GM12891 (cell line): ENCODE results near the gene ADCY2.

Experiments used
- DNase-seq: peaks from one replicate; pipeline ENCODE4 v3.0.0; 2011; ENCODE audit warnings: low spot score; ENCODE audit not compliant: insufficient read length
- FAIRE-seq: peaks from 2 replicates; lab custom pipeline; 2011; peaks lifted over from hg19 to GRCh38; lab: Jason Lieb, UNC
- PAX5 ChIP-seq: IDR thresholded peaks from 2 replicates; pipeline ENCODE4 v1.6.1; 2011; ENCODE audit warnings: low read length, moderate library complexity, mild to moderate bottlenecking; ENCODE audit not compliant: insufficient read depth, severe bottlenecking
- POLR2A ChIP-seq: IDR thresholded peaks from 2 replicates; pipeline ENCODE4 v1.6.1; 2011; ENCODE audit warnings: low read depth, low read length, control low read depth
- POLR2AphosphoS5 ChIP-seq: IDR thresholded peaks from 2 replicates; pipeline ENCODE4 v1.6.1; 2011; ENCODE audit warnings: low read depth, low read length, control low read depth
- POU2F2 ChIP-seq: IDR thresholded peaks from 2 replicates; pipeline ENCODE4 v1.6.1; 2011; ENCODE audit warnings: low read depth, mild to moderate bottlenecking, control low read depth, low read length, moderate library complexity
- SPI1 ChIP-seq: IDR thresholded peaks from 2 replicates; pipeline ENCODE4 v1.6.1; 2011; ENCODE audit warnings: low read depth, low read length, control low read depth
- TAF1 ChIP-seq: IDR thresholded peaks from 2 replicates; pipeline ENCODE4 v1.6.1; 2011; ENCODE audit warnings: low read depth, low read length, control low read depth

Gene ADCY2

GRCh38 chr5:7813576-7813975 lies 417.6 kb downstream of the ADCY2 start:
- TF ChIP-seq TAF1, result no peak
- DNase-seq (no peak), FAIRE-seq (no peak)

- DNase-seq (no peak), FAIRE-seq (no peak)
- no peak for TF ChIP-seq POLR2A
Observed at GRCh38 chr5:7814816-7815215, 418.9 kb downstream of the ADCY2 start.

- no peak for TF ChIP-seq TAF1
- TF ChIP-seq POU2F2, result no peak
- no peak for TF ChIP-seq PAX5
- TF ChIP-seq SPI1, result no peak
- TF ChIP-seq POLR2A, result no peak
- no peak for TF ChIP-seq POLR2AphosphoS5
- peak; percentile 20 for FAIRE-seq
Observed at GRCh38 chr5:7815892-7816534, 420.1 kb downstream of the ADCY2 start.

GRCh38 chr5:7816535-7816901 lies 420.6 kb downstream of the ADCY2 start:
- no peak for FAIRE-seq
- TF ChIP-seq SPI1, result no peak
- TF ChIP-seq POU2F2, result no peak
- no peak for TF ChIP-seq TAF1
- no peak for TF ChIP-seq POLR2AphosphoS5
- no peak for TF ChIP-seq POLR2A
- TF ChIP-seq PAX5, result no peak

More at GRCh38 chr5:7815892-7816534, 420.1 kb downstream of the ADCY2 start:
- DNase-seq, result peak; percentile 65

GRCh38 chr5:7822449-7822848 lies 426.5 kb downstream of the ADCY2 start:
- TF ChIP-seq SPI1, result no peak
- no peak for TF ChIP-seq POLR2AphosphoS5
- no peak for TF ChIP-seq TAF1
- no peak for TF ChIP-seq POU2F2
- TF ChIP-seq PAX5, result no peak
- FAIRE-seq (no peak), DNase-seq (no peak)

More at GRCh38 chr5:7816535-7816901, 420.6 kb downstream of the ADCY2 start:
- no peak for DNase-seq

GRCh38 chr5:7823594-7823993 lies 427.7 kb downstream of the ADCY2 start:
- DNase-seq (no peak), FAIRE-seq (no peak)
- TF ChIP-seq SPI1, result no peak
- TF ChIP-seq POU2F2, result no peak
- TF ChIP-seq POLR2AphosphoS5, result no peak
- TF ChIP-seq PAX5, result no peak
- no peak for TF ChIP-seq POLR2A
- TF ChIP-seq TAF1, result no peak

GRCh38 chr5:7824995-7825394 lies 429.1 kb downstream of the ADCY2 start:
- DNase-seq (no peak), FAIRE-seq (no peak)
- no peak for TF ChIP-seq POLR2A
- no peak for TF ChIP-seq TAF1
- no peak for TF ChIP-seq POU2F2

- DNase-seq, result no peak
- no peak for TF ChIP-seq POLR2A
- no peak for TF ChIP-seq TAF1
- no peak for TF ChIP-seq SPI1
- TF ChIP-seq PAX5, result no peak
- TF ChIP-seq POLR2AphosphoS5, result no peak
- no peak for TF ChIP-seq POU2F2
- FAIRE-seq, result no peak
Observed at GRCh38 chr5:7825630-7826029, 429.7 kb downstream of the ADCY2 start.

GRCh38 chr5:7827610-7828009 lies 431.7 kb downstream of the ADCY2 start:
- DNase-seq, result no peak
- no peak for FAIRE-seq
- no peak for TF ChIP-seq POU2F2
- TF ChIP-seq TAF1, result no peak
- no peak for TF ChIP-seq POLR2AphosphoS5
- TF ChIP-seq SPI1, result no peak
- TF ChIP-seq POLR2A, result no peak
- no peak for TF ChIP-seq PAX5

GRCh38 chr5:7828269-7828668 lies 432.3 kb downstream of the ADCY2 start:
- no peak for TF ChIP-seq POLR2AphosphoS5
- TF ChIP-seq SPI1, result no peak
- TF ChIP-seq POLR2A, result no peak
- no peak for TF ChIP-seq PAX5
- no peak for TF ChIP-seq TAF1
- TF ChIP-seq POU2F2, result no peak
- FAIRE-seq (no peak), DNase-seq (no peak)
